ENCODE results near the gene MEGF6.

Gene MEGF6

DNA sequence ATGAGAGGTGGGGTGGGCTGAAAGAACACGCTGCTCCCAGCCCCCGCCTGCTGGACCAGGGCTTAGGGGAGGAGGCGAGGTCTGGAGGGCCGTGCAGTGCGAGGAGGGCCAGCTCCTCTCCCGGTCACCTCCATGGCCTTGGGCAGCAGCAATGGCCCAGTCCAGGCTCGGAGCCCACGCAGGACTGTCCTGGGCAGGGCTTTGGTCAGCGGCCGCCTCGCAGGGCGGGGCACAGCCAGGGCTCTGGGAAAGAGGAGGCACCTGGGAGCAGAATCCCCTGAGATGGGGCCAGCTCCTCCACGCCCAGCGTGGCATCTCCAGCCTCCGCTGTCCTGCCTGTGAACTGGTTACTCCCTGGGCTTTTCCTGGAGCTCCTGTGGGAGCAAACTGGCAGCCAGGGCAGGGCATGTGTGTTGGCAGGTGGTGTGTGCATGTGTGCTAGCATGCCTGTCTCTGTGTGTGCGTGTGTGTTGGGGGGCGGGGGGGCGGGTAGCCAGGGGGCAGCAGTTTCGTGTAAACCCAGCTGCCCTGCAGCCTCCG lies 129.4 kb downstream of the MEGF6 start:
- no peak for DNase-seq (ENCODE audit: low read depth, low spot score)
- ChIA-PET POLR2A (no interaction called here), CTCF (interaction anchor here (2.3 to 3.9 kb wide), 3 partner anchors 9 to 29 kb away, joined by 16 to 63 read pairs (median 18); partner anchors contain the start of gene ARHGEF16)
- no peak overlapping the region for H3K4me3 ChIP-seq (ENCODE audit: low read depth, low read length)
- TF ChIP-seq, protein P1, sequence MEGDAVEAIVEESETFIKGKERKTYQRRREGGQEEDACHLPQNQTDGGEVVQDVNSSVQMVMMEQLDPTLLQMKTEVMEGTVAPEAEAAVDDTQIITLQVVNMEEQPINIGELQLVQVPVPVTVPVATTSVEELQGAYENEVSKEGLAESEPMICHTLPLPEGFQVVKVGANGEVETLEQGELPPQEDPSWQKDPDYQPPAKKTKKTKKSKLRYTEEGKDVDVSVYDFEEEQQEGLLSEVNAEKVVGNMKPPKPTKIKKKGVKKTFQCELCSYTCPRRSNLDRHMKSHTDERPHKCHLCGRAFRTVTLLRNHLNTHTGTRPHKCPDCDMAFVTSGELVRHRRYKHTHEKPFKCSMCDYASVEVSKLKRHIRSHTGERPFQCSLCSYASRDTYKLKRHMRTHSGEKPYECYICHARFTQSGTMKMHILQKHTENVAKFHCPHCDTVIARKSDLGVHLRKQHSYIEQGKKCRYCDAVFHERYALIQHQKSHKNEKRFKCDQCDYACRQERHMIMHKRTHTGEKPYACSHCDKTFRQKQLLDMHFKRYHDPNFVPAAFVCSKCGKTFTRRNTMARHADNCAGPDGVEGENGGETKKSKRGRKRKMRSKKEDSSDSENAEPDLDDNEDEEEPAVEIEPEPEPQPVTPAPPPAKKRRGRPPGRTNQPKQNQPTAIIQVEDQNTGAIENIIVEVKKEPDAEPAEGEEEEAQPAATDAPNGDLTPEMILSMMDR (IDR thresholded peaks at IDR 0.05; ENCODE audit: insufficient read depth, low read length, missing control alignments) = no peak

DNA sequence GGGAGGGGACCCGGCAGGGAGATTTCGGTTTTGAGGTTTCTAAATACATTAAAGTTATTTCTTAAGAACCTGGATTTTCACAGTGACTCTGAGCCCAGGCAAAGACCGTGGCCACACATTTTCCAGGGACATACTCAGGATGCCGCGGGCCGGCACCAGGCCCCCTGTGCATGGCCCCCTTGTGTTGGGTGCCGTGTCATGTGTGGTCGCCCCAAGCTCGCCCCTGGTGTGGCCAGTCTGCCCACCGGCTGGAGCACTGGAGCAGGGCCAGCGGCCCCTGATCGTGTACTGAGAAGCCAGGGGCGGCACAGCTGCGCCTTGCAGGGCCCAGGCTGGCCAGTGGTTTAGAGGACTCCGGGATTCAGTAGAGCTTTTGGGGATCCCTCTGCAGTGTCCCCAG lies 130.3 kb downstream of the MEGF6 start:
- no peak overlapping the region for H3K4me3 ChIP-seq (ENCODE audit: low read depth, low read length)
- TF ChIP-seq, protein P1 (IDR thresholded peaks at IDR 0.05; ENCODE audit: insufficient read depth, low read length, missing control alignments) = no peak
- POLR2A ChIA-PET = no interaction called here
- CTCF ChIA-PET = interaction anchor here (2.3 to 3.9 kb wide), 3 partner anchors 9 to 28 kb away, joined by 16 to 63 read pairs (median 18); partner anchors contain the start of gene ARHGEF16
- DNase-seq (ENCODE audit: low read depth, low spot score) = no peak

DNA sequence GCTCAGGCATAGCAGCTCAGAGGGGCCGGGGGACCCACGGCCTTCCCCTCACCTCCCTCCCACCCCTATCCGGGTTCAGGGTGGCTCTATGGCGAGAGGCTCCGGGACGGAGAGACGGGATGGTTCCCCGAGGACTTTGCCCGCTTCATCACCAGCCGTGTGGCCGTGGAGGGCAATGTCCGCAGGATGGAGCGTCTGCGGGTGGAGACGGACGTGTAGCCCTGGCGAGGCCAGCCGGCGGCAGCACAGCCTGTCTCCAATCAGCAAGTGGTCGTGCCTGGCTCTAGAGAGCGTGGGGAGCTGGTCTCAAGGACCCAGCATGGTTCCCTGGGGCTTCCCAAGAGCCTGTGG lies 131.0 kb downstream of the MEGF6 start:
- TF ChIP-seq, protein P1 (IDR thresholded peaks at IDR 0.05; ENCODE audit: insufficient read depth, low read length, missing control alignments) = no peak
- ChIA-PET POLR2A (no interaction called here), CTCF (interaction anchor here (3.4 to 3.9 kb wide), 2 partner anchors 10 to 27 kb away, joined by 18 to 63 read pairs; partner anchors contain the start of gene ARHGEF16)
- no peak for DNase-seq (ENCODE audit: low read depth, low spot score)
- no peak overlapping the region for H3K4me3 ChIP-seq (ENCODE audit: low read depth, low read length)

DNA sequence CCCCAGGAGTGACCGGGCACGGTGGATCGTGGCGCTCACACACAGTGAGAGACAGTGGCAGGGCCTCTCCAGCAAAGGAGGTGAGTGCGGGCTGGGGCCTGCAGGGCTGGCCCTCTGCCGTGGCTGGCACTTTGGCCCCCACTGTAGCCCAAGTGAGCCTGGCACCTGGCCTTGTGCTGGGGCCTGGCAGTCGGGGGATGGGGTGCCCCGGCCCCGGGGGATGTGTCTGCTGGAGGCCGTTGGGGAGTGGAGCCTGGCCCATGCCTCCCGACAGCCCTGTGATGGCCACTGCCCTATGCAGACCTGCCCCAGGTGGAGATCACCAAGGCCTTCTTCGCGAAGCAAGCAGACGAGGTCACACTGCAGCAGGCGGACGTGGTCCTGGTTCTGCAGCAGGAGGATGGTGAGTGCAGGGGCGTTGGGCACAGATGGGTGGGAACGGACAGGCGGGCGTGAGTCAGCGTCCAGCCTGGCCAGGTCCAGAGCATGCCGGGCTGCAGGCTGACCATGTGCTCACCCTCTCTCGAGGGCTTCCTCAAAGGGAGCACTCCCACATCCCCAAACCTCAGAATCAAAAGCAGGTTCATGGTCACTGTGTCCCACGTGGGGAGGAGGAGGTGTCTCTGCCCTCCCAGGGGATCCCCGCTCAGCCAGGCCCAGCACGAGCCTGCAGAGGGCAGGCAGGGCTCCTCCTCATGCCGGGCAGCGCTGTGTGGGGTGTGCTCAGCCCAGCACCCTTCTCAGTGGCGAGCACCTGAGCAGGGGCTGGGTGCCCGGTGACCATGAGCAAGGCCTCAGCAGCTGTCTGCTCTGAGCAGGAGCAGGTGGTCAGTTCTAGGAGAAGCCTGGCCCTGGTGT lies 131.6 kb downstream of the MEGF6 start:
- TF ChIP-seq, protein P1 (IDR thresholded peaks at IDR 0.05; ENCODE audit: insufficient read depth, low read length, missing control alignments) = no peak
- no peak overlapping the region for H3K4me3 ChIP-seq (ENCODE audit: low read depth, low read length)
- no peak for DNase-seq (ENCODE audit: low read depth, low spot score)
- ChIA-PET CTCF (interaction anchor here (1.3 to 3.9 kb wide), 4 partner anchors 11 to 142 kb away, joined by 4 to 63 read pairs (median 13); partner anchors contain the start of gene ARHGEF16), POLR2A (no interaction called here)

DNA sequence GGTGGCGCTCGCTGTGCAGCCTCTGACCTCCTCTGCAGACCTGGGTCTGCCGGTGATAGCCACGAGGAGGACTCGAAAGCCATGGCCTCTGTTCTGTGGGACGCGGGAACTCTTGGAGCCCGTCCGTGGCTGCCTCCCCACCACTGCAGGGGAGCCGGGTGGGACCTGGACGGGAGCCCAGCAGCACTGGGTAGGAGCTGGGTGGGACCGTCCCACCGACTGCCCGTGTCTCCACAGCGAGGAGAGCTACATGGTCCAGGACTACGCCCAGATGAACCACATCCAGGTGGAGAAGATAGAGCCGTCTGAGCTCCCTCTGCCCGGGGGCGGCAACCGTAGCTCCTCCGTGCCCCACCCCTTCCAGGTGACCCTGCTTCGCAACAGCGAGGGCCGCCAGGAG lies 133.1 kb downstream of the MEGF6 start:
- no peak overlapping the region for H3K4me3 ChIP-seq (ENCODE audit: low read depth, low read length)
- DNase-seq (ENCODE audit: low read depth, low spot score) = no peak
- ChIA-PET POLR2A (no interaction called here), CTCF (interaction anchor here (0.9 to 2.3 kb wide), 6 partner anchors 13 to 246 kb away, joined by 3 to 8 read pairs (median 4); no protein-coding TSS in a partner anchor)
- TF ChIP-seq, protein P1 (IDR thresholded peaks at IDR 0.05; ENCODE audit: insufficient read depth, low read length, missing control alignments) = no peak

Data from AG04449 (cell line).